NK-92 (cell line): ENCODE results near the gene LRRC4C.

Experiments
- DNase-seq: peaks from one replicate; lab custom pipeline; 2025; ENCODE audit not compliant: unreplicated experiment; lab: John Stamatoyannopoulos, UW

Gene LRRC4C

GRCh38 chr11:40722179-40722795, 737.2 kb downstream of the LRRC4C start:
- no peak for DNase-seq

GRCh38 chr11:40716344-40717130, 742.9 kb downstream of the LRRC4C start:
- no peak for DNase-seq

- no peak for DNase-seq
Measured at GRCh38 chr11:40713083-40713482, 746.4 kb downstream of the LRRC4C start.

GRCh38 chr11:40701027-40701426, 758.4 kb downstream of the LRRC4C start:
- no peak for DNase-seq

GRCh38 chr11:40689823-40690222, 769.6 kb downstream of the LRRC4C start:
- DNase-seq = no peak

GRCh38 chr11:40688369-40688768, 771.1 kb downstream of the LRRC4C start:
- DNase-seq = no peak

GRCh38 chr11:40686765-40687164, 772.7 kb downstream of the LRRC4C start:
- DNase-seq = no peak

GRCh38 chr11:40683010-40683409, 776.4 kb downstream of the LRRC4C start:
- no peak for DNase-seq

- no peak for DNase-seq
Measured at GRCh38 chr11:40679276-40679675, 780.2 kb downstream of the LRRC4C start.

GRCh38 chr11:40647295-40647694, 812.2 kb downstream of the LRRC4C start:
- no peak for DNase-seq

- no peak for DNase-seq
Measured at GRCh38 chr11:40642284-40642683, 817.2 kb downstream of the LRRC4C start.

- no peak for DNase-seq
Measured at GRCh38 chr11:40619654-40620053, 839.8 kb downstream of the LRRC4C start.

GRCh38 chr11:40606800-40607199, 852.7 kb downstream of the LRRC4C start:
- DNase-seq = no peak

GRCh38 chr11:40602866-40603552, 856.4 kb downstream of the LRRC4C start:
- DNase-seq = no peak

GRCh38 chr11:40597546-40598113, 861.8 kb downstream of the LRRC4C start:
- no peak for DNase-seq

- no peak for DNase-seq
Measured at GRCh38 chr11:40573254-40573891, 886.1 kb downstream of the LRRC4C start.

GRCh38 chr11:40569947-40570531, 889.4 kb downstream of the LRRC4C start:
- no peak for DNase-seq

- DNase-seq = no peak
Measured at GRCh38 chr11:40567392-40567791, 892.1 kb downstream of the LRRC4C start.

- no peak for DNase-seq
Measured at GRCh38 chr11:40544162-40544561, 915.3 kb downstream of the LRRC4C start.

- DNase-seq = no peak
Measured at GRCh38 chr11:40542821-40543220, 916.6 kb downstream of the LRRC4C start.

GRCh38 chr11:40537734-40538133, 921.7 kb downstream of the LRRC4C start:
- DNase-seq = no peak
